HL-60 (cell line): ENCODE data around the gene ARHGAP27.

Source experiments
- POLR2AphosphoS5 ChIP-seq: IDR thresholded peaks from 2 replicates; pipeline ENCODE4 v1.6.1; 2012; ENCODE audit warnings: low read depth
- REST ChIP-seq: IDR thresholded peaks from 2 replicates; pipeline ENCODE4 v1.6.1; 2012; ENCODE audit warnings: low read depth; ENCODE audit not compliant: insufficient replicate concordance
- TF ChIP-seq, protein P1 (sequence below): IDR thresholded peaks from one replicate; pipeline ENCODE4 v1.5.1; 2011; ENCODE audit warnings: low read length, control low read depth, inconsistent platforms; ENCODE audit not compliant: insufficient read depth

DNA sequence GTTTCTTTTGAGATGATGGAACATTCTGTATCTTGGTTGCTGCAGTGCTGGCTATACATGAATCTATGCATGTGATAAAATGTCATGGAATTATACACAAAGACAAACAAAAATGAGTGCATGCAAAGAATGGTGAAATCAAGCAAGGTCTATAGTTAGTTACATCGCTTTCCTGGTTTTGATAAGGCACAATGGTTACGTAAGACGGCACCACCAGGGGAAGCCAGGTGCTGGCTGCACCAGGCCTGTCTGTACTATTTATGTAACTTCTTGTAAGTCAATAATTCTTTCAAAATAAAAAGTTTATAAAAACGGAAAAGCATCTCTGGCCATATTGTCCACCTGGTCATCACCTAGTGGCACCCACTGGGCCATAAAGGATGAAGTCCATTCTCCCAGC lies 46.5 kb downstream of the ARHGAP27 start:
- TF ChIP-seq POLR2AphosphoS5, result no peak
- TF ChIP-seq, protein P1, sequence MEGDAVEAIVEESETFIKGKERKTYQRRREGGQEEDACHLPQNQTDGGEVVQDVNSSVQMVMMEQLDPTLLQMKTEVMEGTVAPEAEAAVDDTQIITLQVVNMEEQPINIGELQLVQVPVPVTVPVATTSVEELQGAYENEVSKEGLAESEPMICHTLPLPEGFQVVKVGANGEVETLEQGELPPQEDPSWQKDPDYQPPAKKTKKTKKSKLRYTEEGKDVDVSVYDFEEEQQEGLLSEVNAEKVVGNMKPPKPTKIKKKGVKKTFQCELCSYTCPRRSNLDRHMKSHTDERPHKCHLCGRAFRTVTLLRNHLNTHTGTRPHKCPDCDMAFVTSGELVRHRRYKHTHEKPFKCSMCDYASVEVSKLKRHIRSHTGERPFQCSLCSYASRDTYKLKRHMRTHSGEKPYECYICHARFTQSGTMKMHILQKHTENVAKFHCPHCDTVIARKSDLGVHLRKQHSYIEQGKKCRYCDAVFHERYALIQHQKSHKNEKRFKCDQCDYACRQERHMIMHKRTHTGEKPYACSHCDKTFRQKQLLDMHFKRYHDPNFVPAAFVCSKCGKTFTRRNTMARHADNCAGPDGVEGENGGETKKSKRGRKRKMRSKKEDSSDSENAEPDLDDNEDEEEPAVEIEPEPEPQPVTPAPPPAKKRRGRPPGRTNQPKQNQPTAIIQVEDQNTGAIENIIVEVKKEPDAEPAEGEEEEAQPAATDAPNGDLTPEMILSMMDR, result no peak
- no peak for TF ChIP-seq REST
